GOT3 (cell line): ENCODE measurements around the gene TUBG2.

ENCODE experiments used
- DNase-seq: peaks from one replicate; lab custom pipeline; 2025; ENCODE audit warnings: mixed read lengths; lab: John Stamatoyannopoulos, UW

Gene TUBG2

DNA sequence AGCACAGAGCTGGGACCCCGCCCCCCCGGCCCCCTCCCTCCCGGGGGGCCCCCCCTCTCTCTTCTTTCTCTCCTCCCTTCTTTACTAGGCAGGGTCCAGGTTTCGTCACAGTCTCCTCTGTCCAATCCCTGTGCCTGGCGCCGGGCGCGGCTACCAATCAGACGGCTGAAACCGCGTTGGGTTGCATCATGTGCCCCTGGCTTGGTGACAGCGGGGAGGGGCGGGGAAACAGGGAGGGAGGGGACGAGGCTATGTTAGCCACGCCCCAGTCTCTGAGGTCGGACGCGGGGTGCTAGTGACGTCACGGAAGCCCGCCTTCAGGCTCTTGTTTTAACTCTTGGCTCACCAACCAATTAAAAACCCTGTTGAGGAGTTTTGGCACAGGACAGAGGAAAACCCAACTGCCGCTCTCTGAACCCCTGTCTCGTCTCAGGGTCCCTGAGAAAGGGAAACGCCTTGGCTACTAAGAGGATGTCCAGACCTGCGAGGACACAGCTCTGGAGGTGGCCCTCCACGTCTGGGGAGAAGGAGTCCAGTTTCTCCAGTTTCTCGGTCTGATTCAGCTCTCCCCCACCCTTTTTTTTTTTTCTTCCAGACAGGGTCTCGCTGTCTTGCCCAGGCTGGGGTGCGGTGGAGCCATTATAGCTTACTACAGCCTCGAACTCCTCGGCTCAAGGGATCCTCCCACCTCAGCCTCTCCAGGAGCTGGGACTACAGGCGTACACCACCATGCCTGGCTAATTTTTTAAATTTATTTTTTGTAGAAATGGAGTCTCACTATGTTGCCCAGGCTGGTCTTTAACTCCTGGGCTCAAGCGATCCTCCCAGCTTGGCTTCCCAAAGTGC is 18.2 kb downstream of the TUBG2 start:
- peak; percentile 95 for DNase-seq

DNA sequence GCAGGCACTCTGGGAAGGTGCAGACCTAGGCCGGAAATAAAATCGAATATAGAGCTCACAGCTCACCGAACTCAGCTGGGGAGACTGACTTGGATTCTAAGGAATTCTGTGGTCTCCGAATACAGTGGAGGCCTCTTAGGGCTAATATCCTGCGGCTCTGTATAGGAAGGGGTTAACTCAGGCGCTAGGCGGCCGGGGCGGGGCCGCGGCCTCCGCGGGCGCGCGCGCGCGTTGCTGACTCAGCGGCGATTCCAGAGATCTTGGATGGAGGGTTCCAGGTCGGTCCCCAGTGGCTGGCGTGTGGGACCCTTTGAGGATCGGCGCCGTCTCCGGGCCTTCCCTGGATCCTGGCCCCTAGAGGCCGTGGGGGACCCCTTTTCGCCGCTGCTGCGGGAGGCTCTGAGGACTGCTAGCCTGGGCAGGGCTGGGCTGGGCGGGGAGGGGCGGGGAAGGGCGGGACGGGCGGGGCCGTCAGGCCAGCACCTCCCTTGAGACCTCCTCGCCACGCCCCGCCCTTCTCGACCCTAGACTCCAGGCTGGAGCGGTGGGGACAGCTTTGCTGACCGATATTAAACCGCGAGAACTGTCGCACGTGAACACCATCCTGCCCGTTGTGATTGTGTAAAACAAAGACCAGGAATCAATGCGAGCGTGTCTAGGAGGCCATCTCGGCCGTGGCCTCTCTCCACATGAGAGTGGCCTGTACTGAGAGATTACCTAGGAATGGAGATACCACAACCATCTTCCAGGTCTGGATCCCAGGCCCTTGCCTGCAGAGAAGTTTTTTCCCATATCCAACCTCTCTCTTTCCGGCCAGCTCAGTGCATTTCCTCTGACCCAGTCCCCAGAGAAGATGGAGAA is 19.1 kb downstream of the TUBG2 start:
- DNase-seq, result peak; percentile 90

DNA sequence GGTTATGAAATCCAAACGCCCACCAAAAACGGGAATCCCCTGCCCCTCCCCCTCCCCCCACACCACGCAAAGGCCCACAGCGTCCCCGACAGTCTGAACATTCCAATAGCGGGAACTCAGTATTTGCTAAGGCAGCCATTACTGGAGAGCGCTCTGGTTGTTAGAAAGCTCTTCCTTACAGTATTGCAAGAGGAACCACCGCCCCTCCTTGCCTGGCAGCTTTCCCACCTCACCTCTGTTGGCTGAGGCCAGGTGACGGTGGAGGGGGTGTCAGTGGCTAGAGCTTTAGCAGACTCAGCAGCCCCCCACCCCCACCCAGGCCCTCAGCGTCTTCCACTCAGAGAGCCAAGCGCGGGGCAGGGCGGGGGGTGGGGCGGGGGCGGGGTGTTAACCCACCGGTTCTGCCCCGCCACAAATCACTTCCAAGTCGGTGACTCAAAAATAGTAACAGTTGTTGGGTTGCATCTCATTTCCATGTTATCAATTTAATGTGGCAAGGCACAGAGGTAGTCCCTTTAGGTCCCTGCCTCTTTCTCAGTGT is 19.9 kb downstream of the TUBG2 start:
- no peak for DNase-seq

DNA sequence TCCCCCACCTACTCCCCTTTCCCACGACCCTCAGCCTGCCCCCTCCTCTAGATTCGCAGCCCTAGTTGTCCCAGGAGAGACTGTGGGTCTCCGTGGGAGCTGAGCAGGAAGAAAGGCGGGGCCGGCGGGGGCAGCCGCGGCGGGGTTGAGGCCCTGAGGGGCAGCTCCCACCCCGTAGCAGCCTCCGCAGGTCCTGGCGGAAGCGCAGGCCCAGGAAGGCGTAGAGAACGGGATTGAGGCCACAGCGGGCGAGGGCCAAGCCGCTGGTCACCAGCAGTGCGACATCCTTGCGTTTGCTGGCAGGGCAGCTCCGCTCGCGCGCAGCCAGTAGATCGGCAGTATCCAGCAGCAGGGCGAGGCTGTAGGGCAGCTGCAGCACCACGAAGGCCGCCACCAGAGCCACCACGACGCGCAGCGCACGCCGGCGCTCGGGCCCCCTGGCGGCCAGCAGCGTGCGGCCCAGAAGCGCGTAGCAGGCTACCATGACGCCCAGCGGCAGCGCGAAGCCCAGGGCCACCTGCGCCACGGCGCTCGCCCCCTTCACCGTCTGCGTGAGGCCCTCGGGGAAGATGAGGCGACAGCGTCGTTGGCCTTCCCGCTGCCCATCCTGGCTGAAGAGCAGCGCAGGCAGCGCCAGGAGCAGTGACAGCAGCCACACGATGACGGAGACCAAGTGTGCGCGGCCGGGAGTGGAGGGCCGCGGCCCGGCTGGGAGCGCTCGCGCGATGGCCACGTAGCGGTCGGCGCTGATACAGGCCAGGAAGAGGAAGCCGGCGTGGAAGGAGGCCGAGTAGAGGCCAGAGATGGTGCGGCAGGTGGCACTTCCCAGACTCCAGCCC is 20.6 kb downstream of the TUBG2 start:
- no peak for DNase-seq

DNA sequence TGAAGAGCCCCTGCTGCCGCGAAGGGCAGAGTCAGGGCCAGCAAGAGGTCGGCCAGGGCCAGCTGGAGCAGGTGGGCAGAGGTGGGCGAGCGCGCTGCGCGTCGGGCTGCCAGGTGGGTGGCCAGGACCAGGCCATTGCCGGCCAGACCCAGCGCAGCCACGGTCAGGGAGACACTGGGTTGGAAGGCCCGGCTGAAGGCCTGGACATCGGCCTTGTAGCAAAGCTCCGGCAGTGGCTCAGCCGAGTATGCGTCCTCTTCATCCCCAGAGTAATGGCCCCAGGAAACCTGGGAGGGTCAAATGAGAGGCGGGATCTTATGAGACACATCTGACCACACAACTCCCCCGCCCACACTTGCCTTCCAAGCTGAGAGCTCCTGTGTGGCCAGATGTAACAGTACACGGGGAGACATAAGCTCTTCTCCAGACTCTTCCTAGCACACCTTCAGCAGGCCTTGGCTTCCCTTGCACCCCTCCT is 21.3 kb downstream of the TUBG2 start:
- DNase-seq, result no peak

DNA sequence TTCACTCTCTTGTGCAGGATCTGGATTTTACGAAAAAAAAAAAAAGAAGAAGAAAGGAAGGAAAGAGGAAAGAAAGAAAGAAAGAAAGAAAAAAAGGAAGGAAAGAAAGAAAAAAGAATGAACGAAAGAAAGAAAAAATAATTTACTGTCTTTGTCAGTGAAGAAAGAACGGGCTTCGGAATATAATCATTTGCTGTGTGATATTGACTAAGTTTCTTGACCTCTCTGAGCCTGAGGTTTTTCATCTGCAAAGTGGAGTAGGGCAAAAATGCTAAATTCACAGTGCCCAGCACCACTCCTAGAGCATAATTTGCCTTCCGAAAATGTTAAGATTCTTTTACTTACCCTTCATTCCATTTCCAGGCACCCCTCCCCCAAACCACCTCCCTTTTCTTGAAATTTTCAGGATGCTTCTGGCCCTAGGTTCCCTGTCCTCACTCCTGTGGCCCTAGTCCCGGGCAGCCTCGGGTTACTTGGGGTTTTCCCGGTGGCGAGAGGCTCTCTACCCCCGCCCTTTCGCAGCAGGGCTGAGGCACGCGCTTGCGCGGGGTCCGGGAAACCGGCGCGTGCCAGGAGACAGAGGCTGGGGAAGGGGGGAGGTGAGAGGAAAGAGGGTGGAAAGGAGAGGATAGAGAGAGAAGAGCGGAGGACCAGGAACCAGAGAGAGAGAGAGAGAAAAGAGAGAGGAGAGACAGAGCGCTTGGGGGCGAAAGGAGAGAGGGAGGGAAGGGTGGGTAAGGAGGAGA is 23.1 kb downstream of the TUBG2 start, which contains the start of gene CNTNAP1:
Gene CNTNAP1, plus strand, starts transcription at position 556 of the 746 bp plus-strand sequence. CDS start 299 bp downstream, outside the sequence.
- no peak for DNase-seq

DNA sequence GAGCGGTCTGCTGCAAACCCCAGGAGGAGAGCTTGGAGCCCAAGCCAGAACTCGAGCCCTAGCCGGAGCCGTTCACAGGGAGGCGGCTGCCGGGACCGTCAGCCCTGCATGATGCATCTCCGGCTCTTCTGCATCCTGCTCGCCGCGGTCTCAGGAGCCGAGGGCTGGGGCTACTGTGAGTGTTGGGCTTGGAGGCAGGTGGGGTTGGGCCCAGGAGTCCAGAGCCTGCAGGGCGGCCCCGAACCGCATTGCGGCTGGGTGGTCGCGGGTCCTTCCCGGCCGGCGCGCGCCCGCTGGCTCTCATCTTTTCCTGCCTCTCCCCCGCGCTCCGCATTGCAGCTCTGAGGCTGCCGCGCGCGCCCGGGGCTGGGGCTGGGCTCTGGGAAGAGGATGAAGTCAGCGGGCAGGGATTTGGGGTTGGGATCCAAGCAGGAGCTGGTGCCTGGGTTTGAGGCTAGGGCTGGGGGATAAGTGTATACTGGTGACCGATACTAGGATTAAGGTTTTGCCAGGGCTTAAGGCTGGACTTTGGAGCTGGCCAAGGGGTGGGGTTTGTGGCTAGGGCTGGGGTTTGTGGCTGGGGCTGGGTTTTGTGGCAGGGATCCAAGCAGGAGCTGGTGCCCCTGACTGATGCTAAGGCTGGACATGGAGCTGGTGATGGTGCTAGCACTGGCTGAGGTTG is 23.8 kb downstream of the TUBG2 start:
- no peak for DNase-seq

DNA sequence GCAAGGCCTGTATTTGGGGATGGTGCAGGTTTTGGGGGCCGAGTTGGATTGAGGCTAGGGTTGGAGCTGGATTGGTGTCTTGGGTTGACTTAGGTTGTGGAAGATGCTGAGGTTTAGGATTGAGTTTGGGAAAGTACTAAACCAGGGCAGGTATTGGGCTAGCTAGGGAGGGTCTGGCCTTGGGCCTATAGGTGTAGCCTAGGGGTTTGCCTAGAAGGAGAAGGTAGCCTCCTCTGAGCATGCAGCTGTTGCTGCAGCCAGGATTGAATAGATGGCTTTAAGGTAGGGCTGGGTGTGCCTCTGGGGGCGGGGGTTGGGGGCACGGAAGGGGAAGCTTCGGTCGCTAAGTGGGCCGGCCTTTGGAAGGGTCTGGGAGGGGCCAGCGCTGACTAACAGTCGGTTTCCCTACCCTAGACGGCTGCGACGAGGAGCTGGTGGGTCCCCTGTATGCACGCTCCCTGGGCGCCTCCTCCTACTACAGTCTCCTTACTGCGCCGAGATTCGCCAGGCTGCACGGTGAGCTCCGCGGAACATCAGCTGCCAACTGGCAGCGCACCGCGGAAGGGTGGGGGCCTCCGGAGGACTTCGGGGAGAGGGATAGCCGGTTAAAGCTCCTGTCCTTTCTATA is 24.4 kb downstream of the TUBG2 start:
- DNase-seq, result no peak

DNA sequence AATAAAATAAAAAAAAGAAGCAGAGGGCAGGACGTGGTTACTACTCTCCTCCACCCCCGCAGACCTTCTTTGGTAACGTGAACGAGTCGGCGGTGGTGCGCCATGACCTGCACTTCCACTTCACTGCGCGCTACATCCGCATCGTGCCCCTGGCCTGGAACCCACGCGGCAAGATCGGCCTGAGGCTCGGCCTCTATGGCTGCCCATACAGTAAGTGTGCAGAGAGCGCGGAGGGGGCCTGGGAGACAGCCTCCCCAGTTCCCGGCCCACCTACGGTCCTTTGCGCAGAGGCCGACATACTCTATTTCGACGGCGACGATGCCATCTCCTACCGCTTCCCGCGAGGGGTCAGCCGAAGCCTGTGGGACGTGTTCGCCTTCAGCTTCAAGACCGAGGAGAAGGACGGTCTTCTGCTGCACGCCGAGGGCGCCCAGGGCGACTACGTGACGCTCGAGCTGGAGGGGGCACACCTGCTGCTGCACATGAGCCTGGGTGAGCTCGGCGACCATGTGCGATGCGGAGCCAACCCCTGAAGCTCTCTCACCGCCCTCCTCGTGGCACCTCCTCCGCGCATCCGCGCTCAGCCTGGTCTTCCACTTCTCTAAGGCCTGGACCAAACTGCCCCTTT is 26.0 kb downstream of the TUBG2 start:
- DNase-seq, result no peak

DNA sequence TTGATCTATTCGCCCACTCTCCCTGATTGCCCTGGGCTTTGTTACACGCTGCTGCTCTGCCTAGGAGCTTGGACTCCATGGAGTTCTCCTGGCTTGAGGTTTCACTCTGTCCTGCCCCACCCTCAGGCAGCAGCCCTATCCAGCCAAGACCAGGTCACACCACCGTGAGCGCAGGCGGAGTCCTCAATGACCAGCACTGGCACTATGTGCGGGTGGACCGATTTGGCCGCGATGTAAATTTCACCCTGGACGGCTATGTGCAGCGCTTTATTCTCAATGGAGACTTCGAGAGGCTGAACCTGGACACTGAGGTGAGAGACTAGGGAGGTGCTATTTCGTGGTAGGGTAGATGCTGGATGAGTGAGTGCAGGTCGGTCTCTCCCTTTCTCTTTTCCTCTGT is 26.7 kb downstream of the TUBG2 start:
- no peak for DNase-seq

DNA sequence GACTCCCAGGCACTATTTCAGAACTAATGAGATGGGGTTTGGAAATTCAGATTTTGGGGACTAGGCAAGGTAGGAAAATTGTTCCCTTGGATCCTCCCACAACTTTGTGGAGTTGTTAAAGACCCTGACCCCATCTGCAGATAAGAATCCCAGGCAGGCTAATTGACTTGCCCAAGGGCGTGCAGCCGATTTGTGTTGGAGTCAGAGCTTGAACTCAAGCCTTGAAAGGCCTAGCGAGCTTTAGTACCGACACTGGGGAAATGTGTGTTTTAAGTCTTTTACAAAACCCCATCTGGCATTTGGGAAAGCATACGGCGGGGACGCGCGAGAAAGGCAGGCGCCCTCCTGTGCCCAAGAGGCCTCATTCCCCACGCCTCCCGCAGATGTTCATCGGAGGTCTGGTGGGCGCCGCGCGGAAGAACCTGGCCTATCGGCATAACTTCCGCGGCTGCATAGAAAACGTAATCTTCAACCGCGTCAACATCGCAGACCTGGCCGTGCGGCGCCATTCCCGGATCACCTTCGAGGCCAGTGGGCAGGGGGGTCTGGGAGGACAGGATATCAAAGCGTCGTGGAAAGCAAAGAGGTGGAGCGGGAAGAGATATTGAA is 27.5 kb downstream of the TUBG2 start:
- DNase-seq, result no peak

DNA sequence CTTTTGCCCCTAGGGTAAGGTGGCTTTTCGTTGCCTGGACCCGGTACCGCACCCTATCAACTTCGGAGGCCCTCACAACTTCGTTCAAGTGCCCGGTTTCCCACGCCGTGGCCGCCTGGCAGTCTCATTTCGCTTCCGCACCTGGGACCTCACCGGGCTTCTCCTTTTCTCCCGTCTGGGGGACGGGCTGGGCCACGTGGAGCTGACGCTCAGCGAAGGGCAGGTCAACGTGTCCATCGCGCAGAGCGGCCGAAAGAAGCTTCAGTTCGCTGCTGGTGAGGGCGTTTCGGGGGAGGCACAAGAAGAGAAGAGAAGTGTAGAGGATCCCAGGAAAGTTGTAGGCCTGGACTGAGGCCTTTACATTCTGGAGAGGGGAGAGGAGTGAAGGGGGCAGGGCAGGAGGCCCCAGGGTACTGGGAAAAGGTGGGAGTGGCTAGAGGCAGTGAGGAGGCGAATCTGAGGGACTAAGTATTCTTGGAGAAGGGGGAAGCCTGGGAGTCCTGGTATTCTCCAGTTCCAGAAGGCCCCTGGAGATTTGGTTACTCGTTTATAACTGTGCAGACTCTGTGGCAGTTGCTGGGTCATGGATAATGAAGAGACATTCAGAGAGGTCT is 28.7 kb downstream of the TUBG2 start:
- DNase-seq, result no peak

DNA sequence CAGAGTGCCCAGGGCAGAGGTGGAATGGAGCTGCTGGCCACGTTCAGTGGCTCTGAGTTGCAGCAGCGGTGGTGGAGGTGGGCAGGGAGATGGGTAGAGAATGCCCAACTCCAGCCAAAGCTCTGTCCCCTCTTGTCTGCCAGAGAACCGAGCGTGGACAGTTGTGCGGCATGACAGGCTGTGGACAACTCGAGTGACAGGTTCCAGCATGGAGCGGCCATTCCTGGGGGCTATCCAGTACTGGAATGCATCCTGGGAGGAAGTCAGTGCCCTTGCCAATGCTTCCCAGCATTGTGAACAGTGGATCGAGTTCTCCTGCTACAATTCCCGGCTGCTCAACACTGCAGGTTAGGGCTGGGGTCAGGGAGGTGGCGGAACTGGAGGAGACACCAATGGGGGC is 31.5 kb downstream of the TUBG2 start:
- no peak for DNase-seq

DNA sequence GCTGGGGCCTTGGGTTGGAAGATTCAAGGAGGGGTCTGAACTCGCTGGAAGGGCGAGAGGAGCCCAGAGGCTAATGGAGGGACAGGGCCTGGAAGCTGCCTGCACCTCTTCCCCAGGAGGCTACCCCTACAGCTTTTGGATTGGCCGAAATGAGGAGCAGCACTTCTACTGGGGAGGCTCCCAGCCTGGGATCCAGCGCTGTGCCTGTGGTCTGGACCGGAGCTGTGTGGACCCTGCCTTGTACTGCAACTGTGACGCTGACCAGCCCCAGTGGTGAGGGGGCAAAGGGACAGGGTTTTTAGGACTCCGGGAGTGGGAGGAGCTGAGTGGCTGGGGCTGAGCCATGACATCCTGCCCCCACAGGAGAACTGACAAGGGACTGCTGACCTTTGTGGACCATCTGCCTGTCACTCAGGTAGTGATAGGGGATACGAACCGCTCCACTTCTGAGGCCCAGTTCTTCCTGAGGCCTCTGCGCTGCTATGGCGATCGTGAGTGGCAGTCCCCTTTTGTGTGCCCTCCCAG is 32.0 kb downstream of the TUBG2 start:
- no peak for DNase-seq

DNA sequence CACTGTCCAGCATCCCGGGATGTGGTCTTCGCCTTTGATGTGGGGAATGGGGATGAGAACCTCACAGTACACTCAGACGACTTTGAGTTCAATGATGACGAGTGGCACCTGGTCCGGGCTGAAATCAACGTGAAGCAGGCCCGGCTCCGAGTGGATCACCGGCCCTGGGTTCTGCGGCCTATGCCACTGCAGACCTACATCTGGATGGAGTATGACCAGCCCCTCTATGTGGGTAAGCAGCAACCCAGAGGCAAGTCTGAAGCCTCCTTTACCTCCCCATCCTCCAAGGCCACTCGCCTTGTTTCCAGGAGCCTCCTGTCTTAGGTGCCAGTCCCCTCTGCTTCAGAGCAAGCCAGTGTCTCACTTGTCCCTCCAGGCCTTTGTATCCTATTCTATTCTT is 33.4 kb downstream of the TUBG2 start:
- no peak for DNase-seq

DNA sequence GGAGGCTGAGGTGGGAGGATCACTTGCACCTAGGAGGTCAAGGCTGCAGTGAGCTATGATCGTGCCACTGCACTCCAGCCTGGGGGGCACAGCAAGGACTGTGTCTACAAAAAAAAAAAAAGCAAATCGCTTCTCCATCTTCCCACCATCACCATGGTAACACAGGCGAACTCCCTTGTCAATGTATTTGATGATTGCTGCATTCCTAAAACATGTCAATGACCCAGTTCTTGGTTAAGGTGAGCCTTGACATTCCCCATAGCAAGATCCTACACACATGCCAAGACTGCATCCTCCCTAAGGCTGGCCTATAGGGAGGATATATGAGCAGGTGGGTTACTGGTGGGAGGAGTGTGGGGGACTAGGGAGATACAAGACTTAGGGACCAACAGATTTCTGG is 35.4 kb downstream of the TUBG2 start:
- no peak for DNase-seq

DNA sequence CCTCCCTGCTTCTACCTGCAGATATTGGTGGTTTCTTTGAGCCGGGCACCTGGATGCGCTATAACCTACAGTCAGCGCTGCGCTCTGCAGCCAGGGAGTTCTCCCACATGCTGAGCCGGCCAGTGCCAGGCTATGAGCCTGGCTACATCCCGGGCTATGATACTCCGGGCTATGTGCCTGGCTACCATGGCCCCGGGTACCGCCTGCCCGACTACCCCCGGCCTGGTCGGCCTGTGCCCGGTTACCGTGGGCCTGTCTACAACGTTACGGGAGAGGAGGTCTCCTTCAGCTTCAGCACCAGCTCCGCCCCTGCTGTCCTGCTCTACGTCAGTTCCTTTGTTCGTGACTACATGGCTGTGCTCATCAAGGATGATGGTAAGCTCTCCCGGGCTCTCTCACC is 36.4 kb downstream of the TUBG2 start:
- no peak for DNase-seq

DNA sequence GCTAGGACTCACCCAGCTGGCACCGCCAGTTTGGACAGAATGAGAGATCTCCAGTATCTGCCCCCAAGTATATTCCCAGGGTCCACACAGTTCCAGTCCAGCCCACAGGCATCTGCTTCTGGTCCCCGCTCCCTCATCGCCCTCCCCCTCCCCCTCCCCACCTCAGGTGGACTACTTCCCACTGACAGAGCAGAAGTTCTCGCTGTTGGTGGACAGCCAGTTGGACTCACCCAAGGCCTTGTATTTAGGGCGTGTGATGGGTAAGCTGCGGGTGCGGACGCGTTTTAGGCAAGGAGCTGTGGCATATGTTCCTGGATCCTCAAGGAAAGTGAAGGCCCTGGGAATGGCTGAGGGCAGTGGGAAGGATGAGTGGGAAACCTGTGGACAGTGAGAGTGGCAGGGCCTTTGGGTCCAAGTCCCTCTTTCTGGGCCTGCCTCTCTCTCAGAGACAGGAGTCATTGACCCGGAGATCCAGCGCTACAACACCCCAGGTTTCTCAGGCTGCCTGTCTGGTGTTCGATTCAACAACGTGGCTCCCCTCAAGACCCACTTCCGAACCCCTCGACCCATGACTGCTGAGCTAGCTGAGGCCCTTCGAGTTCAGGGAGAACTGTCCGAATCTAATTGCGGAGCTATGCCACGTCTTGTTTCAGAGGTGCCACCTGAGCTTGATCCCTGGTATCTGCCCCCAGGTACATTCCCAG is 38.2 kb downstream of the TUBG2 start:
- no peak for DNase-seq
